Measurements from ENCODE around the gene CMPK1. TPM values are rescaled to one million over a fixed set of nuclear protein-coding genes. Genes with fewer than 3 reads are reported as not detected.

CMPK1 gene
- total and polyA plus RNA-seq, 2 of the 8 experiments (the other 6 are each of a cell fraction or from before 2014, with no cell fraction given) = 6.0 to 36.9 TPM

GRCh38 chr1:47317841-47318240, 15.7 kb upstream of the CMPK1 start:
- H3K27me3 ChIP-seq (replicated peaks in 1 of 4; ENCODE audit: control insufficient read depth in 3 of 4, extremely low read depth in 1 of 4, insufficient read depth in 3 of 4, low read length in 3 of 4) = no peaks in the 10 kb centered on the region
- H3K79me2 ChIP-seq (ENCODE audit: control insufficient read depth in 1 of 2, insufficient read depth in 2 of 2, low read length in 2 of 2) = peaks cover 0 to 7% of the 10 kb centered on the region in 2 experiments; a peak in 2 of 4 replicates
- 67% methylated on average over 1 of the region's 1 CpG; no CpG with 5 or more reads in 1 of the 2 experiments for WGBS, 2 experiments (ENCODE audit: extremely low coverage in 1 of 2, insufficient coverage in 1 of 2, insufficient read length in 1 of 2, insufficient replicate concordance in 2 of 2, low coverage in 1 of 2, low lambda C conversion rate in 2 of 2, missing lambda C conversion rate in 1 of 2)
- no peak overlapping the region for H2AFZ ChIP-seq (ENCODE audit: low read length)
- no peak overlapping the region for H3K18ac ChIP-seq (ENCODE audit: extremely low read depth, low read length)
- H3K56ac ChIP-seq (replicated peaks; ENCODE audit: insufficient read length, low read depth, low read length) = no peak overlapping the region
- no peak overlapping the region for H4K8ac ChIP-seq (ENCODE audit: extremely low read depth, insufficient read depth, low read length)
- H3K36me3 ChIP-seq (ENCODE audit: control insufficient read depth in 2 of 4, insufficient read depth in 4 of 4, low read length in 3 of 4) = no peaks in the 10 kb centered on the region
- no peak overlapping the region for H3K14ac ChIP-seq (ENCODE audit: insufficient read length)
- H3K4me1 ChIP-seq (replicated peaks in 1 of 4; ENCODE audit: control insufficient read depth in 3 of 4, insufficient read depth in 4 of 4, low read length in 3 of 4) = no peaks in the 10 kb centered on the region; a peak in 1 of 7 replicates
- no peaks in the 10 kb centered on the region for H4K20me1 ChIP-seq (replicated peaks in 1 of 2; ENCODE audit: control insufficient read depth in 1 of 2, insufficient read depth in 2 of 2, low read length in 2 of 2)
- H4K5ac ChIP-seq (ENCODE audit: insufficient read length, low read depth, low read length) = no peak overlapping the region
- H2AK5ac ChIP-seq (ENCODE audit: low read depth, low read length) = no peak overlapping the region
- FAIRE-seq = no peak
- 0 out of 2 replicates have a peak, but pooled peaks cover 2% of the 10 kb centered on the region for H3K23me2 ChIP-seq (ENCODE audit: low read depth, low read length)
- no peak overlapping the region for H3K4ac ChIP-seq (replicated peaks; ENCODE audit: insufficient read length, low read depth, low read length)
- H2BK20ac ChIP-seq (ENCODE audit: low read length) = no peak overlapping the region
- no peak for DNase-seq (ENCODE audit: low read depth in 1 of 2, low spot score in 2 of 2)
- ChIA-PET POLR2A (ENCODE audit: partially characterized antibody) (interaction anchor here (1.2 to 1.5 kb wide), 2 partner anchors 15 to 16 kb away, joined by 3 read pairs; partner anchors contain the start of gene CMPK1), CTCF (ENCODE audit: partially characterized antibody) (interaction anchor here (0.6 to 2.5 kb wide), 14 partner anchors 8 to 139 kb away, joined by 3 to 12 read pairs (median 4); partner anchors contain the start of gene CMPK1)
- no peak overlapping the region for H4K91ac ChIP-seq (replicated peaks; ENCODE audit: insufficient read length, low read length)
- no peaks in the 10 kb centered on the region for H3K79me1 ChIP-seq (ENCODE audit: low read depth, low read length)
- H3K9ac ChIP-seq (replicated peaks in 1 of 4; ENCODE audit: extremely low read depth in 1 of 4, low read depth in 3 of 4, low read length in 3 of 4) = no peak overlapping the region
- H3K23ac ChIP-seq (ENCODE audit: insufficient read length) = no peak overlapping the region
- no peak overlapping the region for H2BK15ac ChIP-seq (ENCODE audit: low read length)
- no peak overlapping the region for H3K27ac ChIP-seq (ENCODE audit: low read depth, low read length)
- no peak overlapping the region for H2BK12ac ChIP-seq (ENCODE audit: low read depth, low read length)
- H3K4me3 ChIP-seq (ENCODE audit: extremely low read depth in 1 of 4, insufficient read depth in 2 of 4, low read depth in 3 of 4, low read length in 4 of 4) = no peak overlapping the region
- H3K9me3 ChIP-seq (ENCODE audit: insufficient read depth in 2 of 2, low read depth in 1 of 2, low read length in 1 of 2) = no peaks in the 10 kb centered on the region
- H2BK120ac ChIP-seq (replicated peaks; ENCODE audit: low read depth, low read length) = no peak overlapping the region
- no peak overlapping the region for H3K4me2 ChIP-seq (ENCODE audit: insufficient read depth in 1 of 2, low read depth in 2 of 2, low read length in 2 of 2)
- no peak overlapping the region for H2BK5ac ChIP-seq (ENCODE audit: low read depth, low read length)
- TF ChIP-seq RAD21 (IDR thresholded peaks at IDR 0.05 in 1 of 2, conservative IDR thresholded peaks at IDR 0.05 in 1 of 2; ENCODE audit: low read depth in 2 of 2, low read length in 2 of 2) (no peak), EP300 (IDR thresholded peaks at IDR 0.05; ENCODE audit: borderline replicate concordance in 1 of 2, low read depth in 2 of 2, low read length in 2 of 2) (no peak), BRCA1 (IDR thresholded peaks at IDR 0.05; ENCODE audit: low read depth, low read length) (no peak), SP2 (IDR thresholded peaks at IDR 0.05; ENCODE audit: low read length) (no peak), JUND (IDR thresholded peaks at IDR 0.05; ENCODE audit: low read length) (no peak), GTF2F1 (IDR thresholded peaks at IDR 0.05; ENCODE audit: borderline replicate concordance, low read depth, low read length) (no peak), SIN3A (conservative IDR thresholded peaks at IDR 0.05 in 1 of 2, IDR thresholded peaks at IDR 0.05 in 1 of 2; ENCODE audit: low read depth in 1 of 2, low read length in 2 of 2) (no peak), JUN (IDR thresholded peaks at IDR 0.05; ENCODE audit: low read depth, low read length) (no peak), NANOG (IDR thresholded peaks at IDR 0.05; ENCODE audit: insufficient read depth, low read depth, low read length, poor library complexity, severe bottlenecking) (no peak), ZNF274 (IDR thresholded peaks at IDR 0.05; ENCODE audit: borderline replicate concordance, extremely low read depth, low read length) (no peak), USF2 (IDR thresholded peaks at IDR 0.05; ENCODE audit: low read length) (no peak), RXRA (IDR thresholded peaks at IDR 0.05; ENCODE audit: insufficient read depth, low read depth, low read length) (no peak)
